ENCODE results near the gene CCBE1.
"Not testable (repeated sequence)": the region's sequence is repeated elsewhere in the genome, so short reads cannot be mapped to it uniquely, and the experiment has no call there.

The CCBE1 gene

GRCh38 chr18:59697236-59697932, at the start of gene CCBE1:
CCBE1 (minus strand) TSS chr18:59697423.
- DNase-seq = peak in 1 of 2 experiments; percentile 11

- no peak for DNase-seq
Measured at GRCh38 chr18:59744271-59744721, 47.1 kb upstream of the CCBE1 start.

GRCh38 chr18:59743566-59743965, 46.3 kb upstream of the CCBE1 start:
- DNase-seq = no peak

- DNase-seq = no peak
Measured at GRCh38 chr18:59742325-59743111, 45.3 kb upstream of the CCBE1 start.

- no peak for DNase-seq
Measured at GRCh38 chr18:59740141-59740540, 42.9 kb upstream of the CCBE1 start.

- no peak for DNase-seq
Measured at GRCh38 chr18:59737776-59738300, 40.6 kb upstream of the CCBE1 start.

- DNase-seq = not testable (repeated sequence)
Measured at GRCh38 chr18:59737335-59737734, 40.1 kb upstream of the CCBE1 start.

GRCh38 chr18:59736061-59736460, 38.8 kb upstream of the CCBE1 start:
- DNase-seq = no peak

GRCh38 chr18:59735269-59735860, 38.1 kb upstream of the CCBE1 start:
- DNase-seq = no peak

GRCh38 chr18:59733421-59733820, 36.2 kb upstream of the CCBE1 start:
- DNase-seq = no peak

GRCh38 chr18:59730896-59731295, 33.7 kb upstream of the CCBE1 start:
- DNase-seq = no peak

- DNase-seq = no peak
Measured at GRCh38 chr18:59729781-59730180, 32.6 kb upstream of the CCBE1 start.

GRCh38 chr18:59728816-59729215, 31.6 kb upstream of the CCBE1 start:
- no peak for DNase-seq

- no peak for DNase-seq
Measured at GRCh38 chr18:59725142-59725541, 27.9 kb upstream of the CCBE1 start.

GRCh38 chr18:59724103-59724502, 26.9 kb upstream of the CCBE1 start:
- DNase-seq = no peak

GRCh38 chr18:59721931-59722330, 24.7 kb upstream of the CCBE1 start:
- no peak for DNase-seq

- DNase-seq = no peak
Measured at GRCh38 chr18:59721211-59721610, 24.0 kb upstream of the CCBE1 start.

- no peak for DNase-seq
Measured at GRCh38 chr18:59719544-59720181, 22.4 kb upstream of the CCBE1 start.

GRCh38 chr18:59718464-59719157, 21.4 kb upstream of the CCBE1 start:
- no peak for DNase-seq

GRCh38 chr18:59718108-59718463, 20.9 kb upstream of the CCBE1 start:
- no peak for DNase-seq

- DNase-seq = no peak
Measured at GRCh38 chr18:59717291-59717690, 20.1 kb upstream of the CCBE1 start.

GRCh38 chr18:59715966-59716369, 18.7 kb upstream of the CCBE1 start:
- no peak for DNase-seq

GRCh38 chr18:59715445-59715844, 18.2 kb upstream of the CCBE1 start:
- DNase-seq = no peak

Measured in NCI-H446 (cell line).